GM21360 (cell line): ENCODE data around the gene MAP3K6.
A peak's percentile ranks its signal among the peaks of the same experiment; 100 is the strongest.
"Not testable (repeated sequence)": the region's sequence is repeated elsewhere in the genome, so short reads cannot be mapped to it uniquely, and the experiment has no call there.

Experiments used
- ATAC-seq: cut with Tn5 transposase; IDR thresholded peaks from one replicate; pipeline ENCODE4 v1.9.1; 2021; ENCODE audit warnings: mild to moderate bottlenecking, moderate library complexity; ENCODE audit not compliant: unreplicated experiment

MAP3K6 gene

GRCh38 chr1:27397110-27397509 is 30.3 kb upstream of the MAP3K6 start:
- ATAC-seq: no peak

GRCh38 chr1:27395441-27396195 is 28.9 kb upstream of the MAP3K6 start:
- no peak for ATAC-seq

- ATAC-seq: no peak
Observed at GRCh38 chr1:27394925-27395324, 28.2 kb upstream of the MAP3K6 start.

- ATAC-seq: no peak
Observed at GRCh38 chr1:27394282-27394658, 27.5 kb upstream of the MAP3K6 start.

GRCh38 chr1:27393641-27394281 is 27.0 kb upstream of the MAP3K6 start:
- ATAC-seq: no peak

DNA sequence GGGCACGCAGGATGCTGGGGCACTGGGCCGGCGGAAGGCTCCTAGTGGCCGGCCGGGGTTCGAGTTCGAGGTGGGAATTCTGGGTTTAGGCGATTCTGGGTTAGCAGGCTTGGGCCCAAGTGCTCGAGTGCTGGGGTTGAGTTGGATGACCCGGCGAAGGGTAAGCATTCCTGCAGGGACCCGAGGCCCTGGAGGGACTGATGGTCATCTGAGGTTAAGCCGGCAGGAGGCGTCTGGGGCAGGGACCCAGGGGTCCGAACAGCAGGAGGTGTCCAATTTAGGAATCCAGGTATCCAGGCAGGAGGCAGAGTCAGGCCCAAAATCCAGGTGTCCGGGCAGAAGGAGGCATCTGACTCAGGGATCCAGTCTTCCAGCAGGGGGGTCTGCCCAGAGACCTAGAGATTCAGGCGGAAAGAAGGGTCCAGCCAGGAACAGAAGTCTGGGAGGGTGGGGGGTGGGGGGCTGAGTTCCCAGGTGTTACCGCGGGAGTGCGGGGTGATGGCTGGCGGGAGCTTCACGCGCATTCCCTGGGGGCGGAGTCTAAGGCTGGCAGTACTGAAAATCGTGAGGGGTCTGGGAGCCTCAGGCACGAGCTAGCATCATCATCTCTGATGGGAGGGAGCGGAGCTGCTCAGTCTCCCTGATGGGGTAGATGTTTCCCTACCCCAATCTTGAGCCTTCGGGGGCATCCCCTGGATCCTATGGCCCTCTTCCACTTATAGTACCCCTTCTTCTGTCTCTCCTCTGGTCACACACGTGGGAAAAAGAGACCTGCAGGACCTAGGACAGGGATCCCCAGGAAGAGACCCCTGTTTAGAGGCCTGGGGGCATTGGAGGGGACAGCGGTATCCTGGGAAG is 26.2 kb upstream of the MAP3K6 start:
- ATAC-seq: no peak

GRCh38 chr1:27392096-27392777 is 25.5 kb upstream of the MAP3K6 start, which contains the start of gene GPR3:
GPR3 (plus strand) TSS chr1:27392622; CDS start chr1:27393799, 1,177 bp downstream.
- ATAC-seq: peak; percentile 74

DNA sequence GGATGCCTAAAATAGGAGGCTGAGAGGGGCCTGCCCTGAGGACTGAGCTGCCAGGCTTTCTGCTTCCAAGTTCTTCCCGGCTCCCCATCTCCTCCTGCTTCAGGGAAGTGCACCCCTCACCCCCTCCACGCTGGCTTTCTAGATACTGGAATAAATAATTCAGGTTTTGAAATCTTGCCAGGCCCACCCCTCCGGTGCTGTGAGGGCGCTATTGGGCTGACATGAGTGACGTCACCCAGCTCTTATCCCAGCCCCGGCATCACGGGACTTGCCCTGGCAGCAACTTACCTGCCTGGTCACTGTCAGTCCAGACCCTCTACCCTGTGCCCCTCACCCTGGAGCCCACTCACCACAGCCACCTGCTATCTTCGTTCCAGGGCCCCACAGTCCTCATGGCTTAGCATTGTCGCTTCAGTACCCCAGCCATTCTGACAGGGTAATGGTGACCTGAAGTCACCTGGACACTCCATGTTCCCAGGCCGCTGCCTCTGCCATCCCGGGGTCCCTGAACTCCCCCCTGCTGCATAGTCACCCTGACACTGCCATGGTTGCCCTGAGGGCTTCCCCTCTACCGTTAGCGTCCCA is 24.8 kb upstream of the MAP3K6 start:
- ATAC-seq: no peak

- ATAC-seq: no peak
Observed at GRCh38 chr1:27388337-27389005, 21.7 kb upstream of the MAP3K6 start.

DNA sequence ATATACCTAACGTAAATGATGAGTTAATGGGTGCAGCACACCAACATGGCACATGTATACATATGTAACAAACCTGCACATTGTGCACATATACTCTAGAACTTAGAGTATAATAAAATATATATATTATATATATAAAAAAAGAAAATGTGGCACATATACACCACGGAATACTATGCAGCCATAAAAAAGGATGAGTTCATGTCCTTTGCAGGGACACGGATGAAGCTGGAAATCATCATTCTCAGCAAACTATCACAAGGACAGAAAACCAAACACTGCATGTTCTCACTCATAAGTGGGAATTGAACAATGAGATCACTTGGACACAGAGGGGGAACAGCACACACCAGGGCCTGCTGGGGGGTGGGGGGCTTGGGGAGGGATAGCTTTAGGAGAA is 18.0 kb upstream of the MAP3K6 start:
- not testable (repeated sequence) for ATAC-seq

GRCh38 chr1:27383661-27384060 is 16.9 kb upstream of the MAP3K6 start:
- no peak for ATAC-seq

- ATAC-seq: no peak
Observed at GRCh38 chr1:27383039-27383605, 16.4 kb upstream of the MAP3K6 start, which contains the start of gene CD164L2. CD164L2 (minus strand) TSS chr1:27383333; CDS start chr1:27383239, 94 bp downstream.

DNA sequence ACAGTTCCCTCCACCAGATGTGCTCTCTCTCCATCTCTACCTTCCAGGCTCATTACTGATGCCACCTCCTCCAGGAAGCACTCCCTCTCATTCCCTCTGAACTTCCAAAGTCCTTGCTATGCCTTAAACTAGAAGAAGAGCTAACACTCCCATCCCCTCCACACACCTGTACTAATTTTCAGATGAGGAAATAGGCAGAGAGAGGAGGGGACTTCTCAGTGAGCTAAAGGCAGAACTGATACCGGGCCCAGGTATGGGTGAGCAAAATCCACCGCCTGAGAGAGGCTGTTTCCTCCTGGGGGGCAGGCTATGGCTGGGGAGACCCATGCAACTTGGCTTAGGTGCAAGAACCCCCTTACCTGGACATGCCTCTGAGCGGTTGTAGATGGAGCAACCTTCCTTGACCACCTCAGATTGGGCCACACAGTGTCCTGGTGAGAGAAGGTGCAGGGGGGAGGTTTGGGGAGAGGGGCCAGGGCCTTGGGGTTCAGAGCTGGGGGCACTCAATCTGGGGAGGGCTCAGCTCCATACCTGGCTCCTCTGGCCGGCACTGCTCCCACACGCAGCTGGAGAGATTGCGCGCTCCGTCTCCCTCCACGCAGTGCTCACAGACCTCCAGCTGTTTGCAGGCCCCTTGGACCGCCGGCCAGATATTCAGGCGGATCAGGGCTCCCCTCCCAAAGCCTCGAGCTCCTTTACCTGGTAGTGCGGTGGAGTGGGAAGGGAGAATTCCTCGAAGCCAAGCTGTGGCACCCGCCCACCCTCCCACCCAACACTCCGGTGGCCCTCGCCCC is 15.4 kb upstream of the MAP3K6 start:
- no peak for ATAC-seq

DNA sequence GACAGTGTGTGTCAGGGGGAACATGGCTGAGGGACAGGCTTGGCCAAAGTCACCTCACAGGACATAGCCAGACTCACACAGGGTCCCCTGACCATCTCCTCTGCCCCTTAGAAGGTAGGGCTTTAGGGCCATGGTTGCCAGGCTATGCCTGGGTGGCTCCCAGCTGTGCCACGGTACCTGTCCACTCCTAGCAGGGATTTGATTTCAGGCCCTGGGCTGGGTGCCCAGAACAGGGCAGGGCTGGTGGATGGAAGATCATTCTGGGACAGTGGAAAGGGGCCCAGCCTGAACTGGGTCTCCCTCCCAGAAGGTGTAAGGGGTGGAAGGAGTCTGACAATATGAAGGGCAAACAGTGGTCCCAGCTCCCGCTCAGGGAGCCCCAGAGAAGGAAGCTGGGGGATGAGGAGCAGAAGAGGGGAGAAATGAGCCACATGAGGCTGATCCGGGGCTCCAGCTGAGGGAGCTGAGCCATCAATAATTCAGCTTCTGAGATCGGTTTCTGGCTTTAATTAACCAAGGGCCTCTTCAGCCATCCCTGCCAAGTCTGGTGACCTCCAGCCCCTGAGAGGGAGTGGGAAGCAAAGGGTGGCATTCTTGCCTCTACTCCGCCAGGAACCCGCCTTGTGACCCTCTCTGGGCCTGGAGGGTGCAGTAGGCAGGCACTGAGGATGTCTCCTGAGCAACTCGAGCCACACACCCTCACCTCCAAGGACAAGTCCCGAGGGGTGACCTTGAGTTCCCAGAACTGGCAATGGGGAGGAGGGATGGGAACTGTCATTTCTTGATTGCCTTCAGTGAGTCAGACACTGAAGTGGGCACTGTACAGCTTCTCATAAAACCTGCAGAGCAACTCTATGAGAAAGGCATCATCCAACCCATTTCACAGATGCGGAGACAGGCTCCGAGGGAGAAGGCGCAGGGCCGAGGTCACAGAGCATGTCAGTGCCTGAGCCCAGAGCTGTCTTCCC is 14.3 kb upstream of the MAP3K6 start:
- no peak for ATAC-seq

- no peak for ATAC-seq
Observed at GRCh38 chr1:27380224-27380623, 13.5 kb upstream of the MAP3K6 start.

- no peak for ATAC-seq
Observed at GRCh38 chr1:27379564-27380122, 12.9 kb upstream of the MAP3K6 start.

DNA sequence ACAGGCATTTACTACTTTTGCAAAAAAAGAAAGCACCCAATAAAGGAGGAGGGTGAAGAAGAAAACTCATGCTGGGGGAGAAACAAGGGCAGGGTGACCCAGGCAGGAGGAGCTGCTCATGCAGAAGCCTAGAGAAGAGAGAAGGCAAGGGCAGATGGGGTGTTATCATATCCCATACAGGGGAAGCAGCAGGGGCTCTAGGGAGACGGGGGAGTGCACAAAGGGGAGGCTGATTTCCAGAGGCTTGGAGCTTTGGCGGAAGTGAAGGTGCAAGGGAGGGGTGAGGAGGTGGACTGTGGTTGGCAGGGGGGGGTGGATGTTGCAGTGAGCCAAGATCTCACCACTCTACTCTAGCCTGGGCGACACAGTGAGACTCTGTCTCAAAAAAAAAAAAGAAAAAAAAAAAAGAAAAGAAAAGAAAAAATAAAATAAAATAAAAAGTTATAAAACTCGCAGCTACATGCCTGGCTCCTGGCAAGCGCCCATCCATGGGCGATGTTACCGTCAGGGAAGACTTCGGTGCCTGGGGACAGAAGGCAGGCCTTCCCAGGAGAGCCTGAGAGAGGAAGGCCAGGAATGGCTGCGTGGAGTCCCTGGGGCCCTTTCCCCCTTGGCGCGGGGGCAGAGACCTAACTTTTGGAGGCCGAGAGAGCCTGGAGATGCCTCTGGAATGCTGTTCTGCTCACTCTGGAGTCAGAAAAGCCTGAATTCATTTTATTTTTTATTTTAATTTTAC is 11.2 kb upstream of the MAP3K6 start:
- ATAC-seq: no peak
